OCI-M1 (cell line): ENCODE measurements around the gene ST6GALNAC3.
"Not testable (repeated sequence)": the region's sequence is repeated elsewhere in the genome, so short reads cannot be mapped to it uniquely, and the experiment has no call there.

Source experiments
- DNase-seq: peaks from one replicate; lab custom pipeline; 2025; lab: John Stamatoyannopoulos, UW

Gene ST6GALNAC3

DNA sequence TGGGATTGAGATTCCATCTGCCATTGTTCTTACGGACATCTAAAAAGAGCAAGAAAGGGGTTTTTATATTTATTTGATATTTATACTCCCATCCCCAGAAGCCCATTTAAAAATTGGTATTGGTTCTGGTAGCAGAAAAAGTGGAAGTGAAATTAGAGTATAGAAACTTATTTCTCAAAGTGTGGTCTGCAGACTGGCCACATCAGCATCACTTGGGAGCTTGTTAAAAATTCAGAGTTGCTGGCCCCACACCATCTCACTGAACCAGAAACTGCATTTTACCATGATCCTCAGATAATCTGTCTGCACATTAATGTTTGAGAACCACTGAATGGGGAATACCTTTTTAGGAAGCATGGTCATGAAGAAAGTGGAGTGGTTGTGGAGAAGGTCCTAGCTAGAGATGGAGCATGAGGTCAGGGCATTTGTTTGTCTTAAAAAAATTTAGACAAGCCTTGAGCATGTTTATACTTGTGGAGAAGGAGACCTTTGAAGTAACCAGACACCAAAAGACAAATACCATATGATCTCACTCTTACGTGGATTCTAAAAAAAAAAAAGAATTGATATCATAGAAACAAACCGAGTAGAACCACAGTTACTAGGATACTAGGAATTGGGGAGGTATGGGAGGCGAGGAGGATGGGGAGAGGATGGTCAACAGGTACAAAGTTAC, 116.3 kb downstream of the ST6GALNAC3 start:
- DNase-seq: no peak

DNA sequence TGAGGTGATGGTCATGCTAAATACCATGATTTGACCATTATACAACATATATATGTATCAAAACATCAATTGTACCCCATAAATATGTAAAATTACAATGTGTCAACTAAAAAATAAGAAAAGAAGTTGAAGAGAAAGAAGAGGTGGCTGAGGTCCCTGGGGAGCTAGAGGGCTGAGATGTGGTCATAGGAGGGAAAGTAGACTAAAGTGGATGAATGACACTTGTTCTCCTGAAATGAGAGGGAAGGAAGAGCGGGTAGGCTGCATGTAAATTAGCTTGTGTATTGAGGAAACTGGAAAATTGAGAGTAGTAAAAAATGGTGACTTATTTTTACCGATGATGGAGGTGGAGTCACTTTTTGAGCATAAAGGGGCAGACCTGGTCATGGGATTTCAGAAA, 117.0 kb downstream of the ST6GALNAC3 start:
- DNase-seq: no peak

- DNase-seq: no peak
These were observed 123.9 kb downstream of the ST6GALNAC3 start for GRCh38 chr1:76198452-76198851.

DNA sequence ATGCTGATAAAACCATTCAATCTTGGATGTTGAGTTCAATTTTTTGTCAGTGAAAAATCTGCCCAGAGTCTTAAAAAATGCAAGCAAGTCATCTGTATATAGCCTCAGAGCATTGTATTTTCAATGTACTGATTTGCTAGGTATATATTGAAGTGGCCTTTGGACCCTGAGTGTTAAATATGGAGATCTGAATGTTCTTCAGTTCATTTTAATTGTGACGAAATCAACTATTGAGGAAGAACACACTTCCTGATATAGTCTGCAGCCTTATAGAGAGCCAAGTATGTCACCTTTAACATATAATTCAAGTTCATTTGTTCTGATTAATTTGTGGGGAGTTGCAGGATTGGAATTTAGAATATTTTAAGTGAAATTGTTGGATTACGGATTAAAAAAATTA, 128.1 kb downstream of the ST6GALNAC3 start:
- no peak for DNase-seq

GRCh38 chr1:76203127-76203526, 128.6 kb downstream of the ST6GALNAC3 start:
- no peak for DNase-seq

DNA sequence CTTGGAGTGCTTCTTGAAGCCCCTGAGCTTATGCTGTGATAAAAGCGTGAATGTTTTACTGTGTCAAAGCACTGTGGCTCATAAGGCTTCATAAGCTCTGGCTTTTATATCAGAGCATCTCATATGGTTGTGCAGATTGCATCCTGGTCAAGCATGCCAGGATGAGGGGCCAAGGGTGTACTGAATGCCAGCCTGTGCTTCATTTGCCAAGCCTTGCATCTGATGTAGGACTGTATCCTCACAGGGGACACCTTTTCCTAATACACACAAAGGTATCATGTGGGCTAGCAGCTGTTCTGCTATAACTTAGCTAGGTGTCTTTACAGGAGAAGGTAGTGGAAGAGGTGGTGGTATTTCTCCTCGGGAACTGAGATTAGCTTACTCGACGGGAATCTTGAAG, 134.7 kb downstream of the ST6GALNAC3 start:
- DNase-seq: no peak

DNA sequence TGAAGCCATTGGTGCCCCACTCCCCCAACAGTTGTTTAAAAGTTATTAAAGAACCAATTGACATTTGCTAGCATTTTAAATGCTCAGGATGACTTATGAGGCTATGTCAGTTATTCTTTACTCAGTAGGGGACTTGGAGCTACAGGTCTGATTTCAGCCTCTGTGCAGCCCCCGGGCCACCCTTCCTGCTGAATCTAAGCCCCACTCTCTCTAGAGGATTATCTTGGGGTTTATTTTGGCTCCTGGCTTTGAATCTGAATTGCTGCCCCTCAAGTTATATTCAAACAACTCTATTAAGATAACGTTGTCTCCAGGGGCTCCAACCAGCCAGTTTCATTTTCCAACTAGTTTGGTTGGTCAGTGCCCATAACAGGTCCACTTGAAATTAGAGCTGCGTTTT, 135.1 kb downstream of the ST6GALNAC3 start:
- no peak for DNase-seq

GRCh38 chr1:76210160-76210559, 135.6 kb downstream of the ST6GALNAC3 start:
- DNase-seq: no peak

DNA sequence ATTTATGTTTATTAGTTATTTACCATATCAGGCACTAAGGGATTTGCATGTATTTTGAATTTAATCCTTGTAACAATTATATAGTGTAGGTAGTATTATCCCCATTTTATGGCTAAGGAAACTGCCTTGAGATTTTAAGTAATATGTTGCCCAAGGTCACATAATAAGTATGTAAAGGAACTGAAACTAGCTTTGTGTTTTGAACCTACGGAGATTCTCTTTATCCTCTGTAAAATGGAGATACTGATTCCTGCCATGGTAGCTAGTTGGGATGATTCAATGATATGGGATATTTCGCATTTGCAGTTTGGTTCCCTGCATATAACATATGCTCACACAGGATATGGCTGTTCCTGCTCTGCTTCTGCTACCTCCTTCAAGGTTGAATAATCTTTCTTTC, 144.3 kb downstream of the ST6GALNAC3 start:
- DNase-seq: no peak

GRCh38 chr1:76219366-76219818, 144.8 kb downstream of the ST6GALNAC3 start:
- no peak for DNase-seq

GRCh38 chr1:76224752-76225151, 150.2 kb downstream of the ST6GALNAC3 start:
- no peak for DNase-seq

GRCh38 chr1:76225526-76225925, 151.0 kb downstream of the ST6GALNAC3 start:
- no peak for DNase-seq

DNA sequence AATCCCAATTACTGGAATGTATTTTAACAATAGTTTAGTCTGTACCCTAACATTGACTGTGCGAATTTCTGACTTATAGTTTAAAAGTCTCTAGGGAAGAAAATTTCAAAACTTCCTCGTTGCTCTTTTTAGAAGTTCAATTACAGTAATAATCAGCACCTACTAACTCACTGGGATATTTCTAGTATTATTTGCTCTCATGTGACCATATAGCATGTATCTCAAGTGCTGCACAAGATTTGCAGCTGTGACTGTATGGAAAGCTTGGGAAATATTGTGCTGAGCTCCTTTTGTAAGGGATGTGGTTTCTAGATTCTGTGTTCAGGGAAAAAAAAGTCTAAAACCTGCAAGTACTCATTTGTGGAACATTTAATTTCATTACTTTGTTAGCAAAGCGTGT, 153.1 kb downstream of the ST6GALNAC3 start:
- DNase-seq: no peak

DNA sequence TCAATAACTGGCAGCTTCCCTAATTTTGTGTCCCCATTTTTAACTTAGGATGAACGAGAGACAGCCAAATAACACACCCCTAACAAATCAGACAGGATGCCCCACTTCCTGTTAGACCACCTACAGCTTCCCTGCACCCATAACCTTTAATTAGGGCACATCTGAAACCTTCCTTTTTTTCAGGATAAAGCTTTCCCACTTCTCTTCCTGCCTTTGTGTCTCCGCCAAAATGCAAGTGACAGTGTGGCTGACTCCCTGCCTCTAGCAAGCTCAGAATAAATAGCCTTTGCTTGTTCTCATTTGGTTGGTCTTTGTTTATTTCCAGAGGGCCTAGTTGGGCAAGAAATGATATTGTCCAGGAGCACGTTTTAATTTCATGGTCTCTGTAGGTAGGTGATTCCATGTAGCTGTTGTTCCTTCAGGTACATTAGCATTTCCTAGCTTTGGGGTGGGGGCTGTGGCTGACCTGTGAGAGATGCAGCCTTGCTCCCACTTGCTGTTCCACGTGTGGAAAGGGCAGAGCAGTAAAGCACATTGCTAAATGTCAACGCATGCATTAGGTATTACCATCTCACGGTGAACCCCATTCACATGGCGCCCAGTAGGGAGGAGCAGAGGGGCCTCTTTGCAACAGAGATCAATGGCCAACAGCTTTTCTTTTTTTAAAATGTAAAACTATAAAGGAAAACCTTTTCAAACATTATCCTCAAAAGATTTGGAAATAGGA, 154.9 kb downstream of the ST6GALNAC3 start:
- DNase-seq: no peak

GRCh38 chr1:76230842-76231281, 156.3 kb downstream of the ST6GALNAC3 start:
- no peak for DNase-seq

GRCh38 chr1:76231320-76231719, 156.8 kb downstream of the ST6GALNAC3 start:
- DNase-seq: peak; percentile 35

DNA sequence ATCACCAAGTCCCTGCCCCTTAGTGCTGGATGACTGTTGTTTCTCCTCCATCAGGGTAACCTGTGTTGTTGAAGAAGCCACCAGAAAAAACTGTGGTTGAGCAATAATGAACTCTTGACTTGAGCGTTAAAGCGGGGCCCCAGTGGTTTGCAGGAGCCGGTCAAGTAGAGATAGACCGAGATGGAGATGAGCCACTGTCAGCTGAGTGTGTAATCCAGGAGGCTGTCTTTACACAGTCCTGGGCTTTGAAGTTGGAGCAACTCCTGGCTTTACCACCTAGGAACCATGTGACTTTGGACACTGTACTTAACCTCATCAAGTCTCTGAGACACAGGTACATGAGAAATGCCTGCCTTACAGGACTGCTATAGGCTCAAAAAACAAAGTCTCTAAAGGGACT, 158.1 kb downstream of the ST6GALNAC3 start:
- DNase-seq: no peak

DNA sequence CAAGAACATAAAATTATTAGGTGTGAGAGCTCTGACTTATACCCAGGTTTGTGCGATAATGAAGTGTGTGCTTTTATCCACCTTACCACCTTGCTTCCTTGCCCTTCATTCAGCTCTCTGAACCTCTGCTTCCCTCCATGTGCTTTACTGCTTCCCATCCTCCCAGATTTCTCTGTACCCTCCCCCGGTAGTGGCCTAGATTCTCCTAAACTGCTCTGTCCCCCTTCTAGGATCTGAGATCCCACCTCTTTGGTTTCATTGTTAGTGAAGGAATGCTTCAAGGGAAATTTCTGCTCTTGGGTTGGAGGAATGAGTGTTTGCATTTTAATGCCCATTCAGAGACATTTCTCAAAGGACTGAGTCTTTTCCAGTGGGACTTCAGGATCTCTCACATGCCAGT, 159.5 kb downstream of the ST6GALNAC3 start:
- no peak for DNase-seq

DNA sequence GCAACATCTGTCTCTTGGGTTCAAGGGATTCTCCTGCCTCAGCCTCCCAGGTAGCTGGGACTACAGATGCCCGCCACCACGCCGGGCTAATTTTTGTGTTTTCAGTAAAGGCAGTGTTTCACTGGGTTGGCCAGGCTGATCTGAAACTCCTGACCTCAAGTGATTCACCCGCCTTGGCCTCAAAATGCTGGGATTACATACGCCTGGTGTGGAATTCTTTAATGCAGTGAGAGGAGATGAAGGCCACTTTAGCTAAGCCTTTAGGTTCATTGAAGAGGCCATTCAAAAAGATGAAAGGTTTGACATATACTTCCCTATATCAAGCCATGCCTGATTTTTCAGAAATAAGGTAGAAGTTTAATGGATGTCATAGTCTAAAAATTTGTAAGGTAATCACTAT, 162.7 kb downstream of the ST6GALNAC3 start:
- no peak for DNase-seq

GRCh38 chr1:76238094-76238628, 163.6 kb downstream of the ST6GALNAC3 start:
- no peak for DNase-seq

GRCh38 chr1:76239470-76239918, 164.9 kb downstream of the ST6GALNAC3 start:
- no peak for DNase-seq

DNA sequence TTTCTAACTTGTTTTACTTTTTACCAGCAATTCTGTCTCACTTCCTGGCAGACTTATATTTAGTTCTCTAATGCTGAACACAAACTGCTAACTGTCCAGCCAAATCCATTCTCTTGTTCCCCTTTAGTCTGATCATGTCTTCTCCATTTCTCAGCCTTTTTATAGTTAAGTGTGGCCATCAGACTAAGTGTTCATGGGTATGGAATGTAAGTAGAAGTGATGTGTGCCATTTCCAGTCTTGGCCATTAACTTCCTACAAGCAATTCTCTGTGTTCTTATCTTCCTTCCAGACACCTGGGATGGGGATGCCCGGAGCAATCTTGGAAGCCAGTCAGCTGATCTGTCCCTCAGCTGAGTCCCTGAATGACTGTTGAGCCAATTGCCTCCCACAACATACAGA, 165.8 kb downstream of the ST6GALNAC3 start:
- peak; percentile 12 for DNase-seq

GRCh38 chr1:76242587-76242986, 168.0 kb downstream of the ST6GALNAC3 start:
- DNase-seq: not testable (repeated sequence)
